WTC11 (cell line): ENCODE data around the gene DRAXIN. TPM values are rescaled to one million over a fixed set of nuclear protein-coding genes. Genes with fewer than 3 reads are reported as not detected.

Experiments used
- CREM ChIP-seq: sonication (generic); formaldehyde crosslinking; IDR thresholded peaks from 2 replicates; pipeline ENCODE4 v1.8.1; 2022; ENCODE audit warnings: mild to moderate bottlenecking, missing genetic modification reagents, moderate library complexity
- EMX1 ChIP-seq: fragments of 250-450 bp; sonication (Bioruptor Pico); IDR thresholded peaks from 2 replicates; pipeline ENCODE4 v1.8.0; 2021; ENCODE audit warnings: mild to moderate bottlenecking
- JUN ChIP-seq: sonication (generic); formaldehyde crosslinking; IDR thresholded peaks from 2 replicates; pipeline ENCODE4 v1.8.0; 2023; ENCODE audit warnings: mild to moderate bottlenecking, missing genetic modification reagents
- NR2C2 ChIP-seq: sonication (generic); formaldehyde crosslinking; IDR thresholded peaks from 2 replicates; pipeline ENCODE4 v1.8.0; 2022; ENCODE audit warnings: mild to moderate bottlenecking, missing genetic modification reagents
- OVOL2 ChIP-seq: fragments of 250-450 bp; sonication (Bioruptor Pico); IDR thresholded peaks from 2 replicates; pipeline ENCODE4 v1.9.0; 2021; ENCODE audit warnings: mild to moderate bottlenecking, borderline replicate concordance
- PRRX2 ChIP-seq: fragments of 250-450 bp; sonication (Bioruptor Pico); IDR thresholded peaks from 2 replicates; pipeline ENCODE4 v1.8.0; 2021; ENCODE audit warnings: mild to moderate bottlenecking
- SMAD3 ChIP-seq: sonication (generic); formaldehyde crosslinking; IDR thresholded peaks from 2 replicates; pipeline ENCODE4 v1.8.0; 2022; ENCODE audit warnings: missing genetic modification reagents, mild to moderate bottlenecking, borderline replicate concordance
- TCF7 ChIP-seq: sonication (generic); formaldehyde crosslinking; IDR thresholded peaks from 2 replicates; pipeline ENCODE4 v1.8.0; 2022; ENCODE audit warnings: mild to moderate bottlenecking, low read depth, missing genetic modification reagents, moderate library complexity
- TEAD1 ChIP-seq: sonication (generic); formaldehyde crosslinking; IDR thresholded peaks from 2 replicates; pipeline ENCODE4 v1.8.0; 2022; ENCODE audit warnings: mild to moderate bottlenecking, missing genetic modification reagents
- ZNF396 ChIP-seq: fragments of 250-450 bp; sonication (Bioruptor Pico); IDR thresholded peaks from 2 replicates; pipeline ENCODE4 v1.8.0; 2021; ENCODE audit warnings: mild to moderate bottlenecking, moderate library complexity, borderline replicate concordance
- total RNA-seq: library from RNA; stranded (reverse); gene quantifications from 3 replicates; pipeline ENCODE4 v1.2.3, GENCODE V29; 2021
- TF ChIP-seq, protein P1 (sequence below): sonication (generic); formaldehyde crosslinking; conservative IDR thresholded peaks from 2 replicates; pipeline ENCODE4 v1.8.1; 2022; ENCODE audit warnings: mild to moderate bottlenecking, missing genetic modification reagents
- TF ChIP-seq, protein P2 (sequence below): sonication (generic); formaldehyde crosslinking; IDR thresholded peaks from 2 replicates; pipeline ENCODE4 v1.8.0; 2022; ENCODE audit warnings: mild to moderate bottlenecking, missing genetic modification reagents
- TF ChIP-seq, protein P3 (sequence below): sonication (generic); formaldehyde crosslinking; IDR thresholded peaks from 2 replicates; pipeline ENCODE4 v1.8.1; 2022; ENCODE audit warnings: missing genetic modification reagents, borderline replicate concordance
- TF ChIP-seq, protein P4 (sequence below): sonication (generic); formaldehyde crosslinking; IDR thresholded peaks from 2 replicates; pipeline ENCODE4 v1.8.1; 2023; ENCODE audit warnings: mild to moderate bottlenecking, moderate library complexity, missing genetic modification reagents
- TF ChIP-seq, protein P5 (sequence below): sonication (generic); formaldehyde crosslinking; IDR thresholded peaks from 2 replicates; pipeline ENCODE4 v1.8.1; 2023; ENCODE audit warnings: mild to moderate bottlenecking, missing genetic modification reagents
- TF ChIP-seq, protein P6 (sequence below): sonication (generic); formaldehyde crosslinking; IDR thresholded peaks from 2 replicates; pipeline ENCODE4 v1.8.1; 2023; ENCODE audit warnings: mild to moderate bottlenecking, missing genetic modification reagents, moderate library complexity
- TF ChIP-seq, protein P7 (sequence below): sonication (generic); formaldehyde crosslinking; IDR thresholded peaks from 2 replicates; pipeline ENCODE4 v1.8.0; 2023; ENCODE audit warnings: missing genetic modification reagents, mild to moderate bottlenecking, borderline replicate concordance
- TF ChIP-seq, protein P8 (sequence below): sonication (generic); formaldehyde crosslinking; conservative IDR thresholded peaks from 2 replicates; pipeline ENCODE4 v1.8.1; 2023; ENCODE audit warnings: mild to moderate bottlenecking, low read depth, missing genetic modification reagents, moderate library complexity
- TF ChIP-seq, protein P9 (sequence below): fragments of 250-450 bp; sonication (Bioruptor Pico); IDR thresholded peaks from 2 replicates; pipeline ENCODE4 v2.1.2; 2022; ENCODE audit warnings: mild to moderate bottlenecking, moderate library complexity

The DRAXIN gene
- total RNA-seq, 1 experiment from 2014 or later: 12.0 TPM

DNA sequence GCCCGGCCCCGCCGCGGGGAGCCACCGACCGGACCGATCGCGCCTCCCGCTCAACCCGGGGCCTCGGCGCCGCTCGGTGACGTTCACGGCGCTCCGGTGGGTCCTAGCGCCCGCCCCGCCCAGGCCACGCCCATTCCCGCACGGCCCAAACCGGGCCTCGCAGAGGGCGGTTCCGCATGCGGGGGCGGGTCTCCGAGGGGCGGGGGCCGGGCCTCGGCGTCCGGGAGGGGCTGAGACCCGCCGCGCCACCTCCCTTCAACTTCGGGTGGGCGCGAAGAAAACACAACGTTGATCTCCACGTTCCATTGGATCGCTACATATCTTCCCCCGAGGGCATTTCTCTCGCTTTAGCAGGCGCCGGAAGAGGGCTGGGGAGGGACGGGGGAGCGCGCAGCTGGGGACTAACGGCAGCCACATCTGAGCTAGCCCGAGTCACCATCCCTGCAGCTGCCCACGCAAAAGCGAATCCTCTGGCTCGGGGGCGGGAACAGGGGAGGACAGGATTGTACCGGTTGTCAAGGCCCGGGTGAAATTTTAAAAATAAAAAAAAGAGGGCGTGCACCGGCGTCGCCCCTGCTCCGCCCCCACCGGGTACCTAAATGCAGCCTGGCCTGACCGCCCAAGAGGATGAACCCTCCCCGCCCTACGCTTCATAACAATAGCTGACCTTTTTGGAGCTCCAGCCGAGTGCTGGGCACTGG lies 10.3 kb upstream of the DRAXIN start, which contains the start of gene MAD2L2 (continued):
- TF ChIP-seq, protein P1, sequence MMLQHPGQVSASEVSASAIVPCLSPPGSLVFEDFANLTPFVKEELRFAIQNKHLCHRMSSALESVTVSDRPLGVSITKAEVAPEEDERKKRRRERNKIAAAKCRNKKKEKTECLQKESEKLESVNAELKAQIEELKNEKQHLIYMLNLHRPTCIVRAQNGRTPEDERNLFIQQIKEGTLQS (CRISPR knock-in tag): no peak
- TF ChIP-seq, protein P2, sequence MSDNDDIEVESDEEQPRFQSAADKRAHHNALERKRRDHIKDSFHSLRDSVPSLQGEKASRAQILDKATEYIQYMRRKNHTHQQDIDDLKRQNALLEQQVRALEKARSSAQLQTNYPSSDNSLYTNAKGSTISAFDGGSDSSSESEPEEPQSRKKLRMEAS (CRISPR knock-in tag): no peak; the same call in 1 of the 2 replicates
- TF ChIP-seq SMAD3 (CRISPR knock-in tag): no peak
- no peak for TF ChIP-seq ZNF396 (CRISPR knock-in tag)
- TF ChIP-seq, protein P3, sequence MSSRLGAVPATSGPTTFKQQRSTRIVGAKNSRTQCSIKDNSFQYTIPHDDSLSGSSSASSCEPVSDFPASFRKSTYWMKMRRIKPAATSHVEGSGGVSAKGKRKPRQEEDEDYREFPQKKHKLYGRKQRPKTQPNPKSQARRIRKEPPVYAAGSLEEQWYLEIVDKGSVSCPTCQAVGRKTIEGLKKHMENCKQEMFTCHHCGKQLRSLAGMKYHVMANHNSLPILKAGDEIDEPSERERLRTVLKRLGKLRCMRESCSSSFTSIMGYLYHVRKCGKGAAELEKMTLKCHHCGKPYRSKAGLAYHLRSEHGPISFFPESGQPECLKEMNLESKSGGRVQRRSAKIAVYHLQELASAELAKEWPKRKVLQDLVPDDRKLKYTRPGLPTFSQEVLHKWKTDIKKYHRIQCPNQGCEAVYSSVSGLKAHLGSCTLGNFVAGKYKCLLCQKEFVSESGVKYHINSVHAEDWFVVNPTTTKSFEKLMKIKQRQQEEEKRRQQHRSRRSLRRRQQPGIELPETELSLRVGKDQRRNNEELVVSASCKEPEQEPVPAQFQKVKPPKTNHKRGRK (CRISPR knock-in tag): no peak
- TF ChIP-seq JUN (CRISPR knock-in tag): no peak
- TF ChIP-seq, protein P4, sequence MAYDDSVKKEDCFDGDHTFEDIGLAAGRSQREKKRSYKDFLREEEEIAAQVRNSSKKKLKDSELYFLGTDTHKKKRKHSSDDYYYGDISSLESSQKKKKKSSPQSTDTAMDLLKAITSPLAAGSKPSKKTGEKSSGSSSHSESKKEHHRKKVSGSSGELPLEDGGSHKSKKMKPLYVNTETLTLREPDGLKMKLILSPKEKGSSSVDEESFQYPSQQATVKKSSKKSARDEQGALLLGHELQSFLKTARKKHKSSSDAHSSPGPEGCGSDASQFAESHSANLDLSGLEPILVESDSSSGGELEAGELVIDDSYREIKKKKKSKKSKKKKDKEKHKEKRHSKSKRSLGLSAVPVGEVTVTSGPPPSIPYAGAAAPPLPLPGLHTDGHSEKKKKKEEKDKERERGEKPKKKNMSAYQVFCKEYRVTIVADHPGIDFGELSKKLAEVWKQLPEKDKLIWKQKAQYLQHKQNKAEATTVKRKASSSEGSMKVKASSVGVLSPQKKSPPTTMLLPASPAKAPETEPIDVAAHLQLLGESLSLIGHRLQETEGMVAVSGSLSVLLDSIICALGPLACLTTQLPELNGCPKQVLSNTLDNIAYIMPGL (CRISPR knock-in tag): no peak; the same call in 1 of the 2 replicates
- TF ChIP-seq EMX1 (CRISPR knock-in tag): peak; percentile 49; the same call in 1 of the 2 replicates
- no peak for TF ChIP-seq TCF7
- TF ChIP-seq, protein P5, sequence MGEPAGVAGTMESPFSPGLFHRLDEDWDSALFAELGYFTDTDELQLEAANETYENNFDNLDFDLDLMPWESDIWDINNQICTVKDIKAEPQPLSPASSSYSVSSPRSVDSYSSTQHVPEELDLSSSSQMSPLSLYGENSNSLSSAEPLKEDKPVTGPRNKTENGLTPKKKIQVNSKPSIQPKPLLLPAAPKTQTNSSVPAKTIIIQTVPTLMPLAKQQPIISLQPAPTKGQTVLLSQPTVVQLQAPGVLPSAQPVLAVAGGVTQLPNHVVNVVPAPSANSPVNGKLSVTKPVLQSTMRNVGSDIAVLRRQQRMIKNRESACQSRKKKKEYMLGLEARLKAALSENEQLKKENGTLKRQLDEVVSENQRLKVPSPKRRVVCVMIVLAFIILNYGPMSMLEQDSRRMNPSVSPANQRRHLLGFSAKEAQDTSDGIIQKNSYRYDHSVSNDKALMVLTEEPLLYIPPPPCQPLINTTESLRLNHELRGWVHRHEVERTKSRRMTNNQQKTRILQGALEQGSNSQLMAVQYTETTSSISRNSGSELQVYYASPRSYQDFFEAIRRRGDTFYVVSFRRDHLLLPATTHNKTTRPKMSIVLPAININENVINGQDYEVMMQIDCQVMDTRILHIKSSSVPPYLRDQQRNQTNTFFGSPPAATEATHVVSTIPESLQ: no peak
- TF ChIP-seq PRRX2 (CRISPR knock-in tag): no peak
- TF ChIP-seq, protein P6, sequence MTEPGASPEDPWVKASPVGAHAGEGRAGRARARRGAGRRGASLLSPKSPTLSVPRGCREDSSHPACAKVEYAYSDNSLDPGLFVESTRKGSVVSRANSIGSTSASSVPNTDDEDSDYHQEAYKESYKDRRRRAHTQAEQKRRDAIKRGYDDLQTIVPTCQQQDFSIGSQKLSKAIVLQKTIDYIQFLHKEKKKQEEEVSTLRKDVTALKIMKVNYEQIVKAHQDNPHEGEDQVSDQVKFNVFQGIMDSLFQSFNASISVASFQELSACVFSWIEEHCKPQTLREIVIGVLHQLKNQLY (CRISPR knock-in tag): no peak
- TF ChIP-seq NR2C2 (CRISPR knock-in tag): no peak
- TF ChIP-seq, protein P7, sequence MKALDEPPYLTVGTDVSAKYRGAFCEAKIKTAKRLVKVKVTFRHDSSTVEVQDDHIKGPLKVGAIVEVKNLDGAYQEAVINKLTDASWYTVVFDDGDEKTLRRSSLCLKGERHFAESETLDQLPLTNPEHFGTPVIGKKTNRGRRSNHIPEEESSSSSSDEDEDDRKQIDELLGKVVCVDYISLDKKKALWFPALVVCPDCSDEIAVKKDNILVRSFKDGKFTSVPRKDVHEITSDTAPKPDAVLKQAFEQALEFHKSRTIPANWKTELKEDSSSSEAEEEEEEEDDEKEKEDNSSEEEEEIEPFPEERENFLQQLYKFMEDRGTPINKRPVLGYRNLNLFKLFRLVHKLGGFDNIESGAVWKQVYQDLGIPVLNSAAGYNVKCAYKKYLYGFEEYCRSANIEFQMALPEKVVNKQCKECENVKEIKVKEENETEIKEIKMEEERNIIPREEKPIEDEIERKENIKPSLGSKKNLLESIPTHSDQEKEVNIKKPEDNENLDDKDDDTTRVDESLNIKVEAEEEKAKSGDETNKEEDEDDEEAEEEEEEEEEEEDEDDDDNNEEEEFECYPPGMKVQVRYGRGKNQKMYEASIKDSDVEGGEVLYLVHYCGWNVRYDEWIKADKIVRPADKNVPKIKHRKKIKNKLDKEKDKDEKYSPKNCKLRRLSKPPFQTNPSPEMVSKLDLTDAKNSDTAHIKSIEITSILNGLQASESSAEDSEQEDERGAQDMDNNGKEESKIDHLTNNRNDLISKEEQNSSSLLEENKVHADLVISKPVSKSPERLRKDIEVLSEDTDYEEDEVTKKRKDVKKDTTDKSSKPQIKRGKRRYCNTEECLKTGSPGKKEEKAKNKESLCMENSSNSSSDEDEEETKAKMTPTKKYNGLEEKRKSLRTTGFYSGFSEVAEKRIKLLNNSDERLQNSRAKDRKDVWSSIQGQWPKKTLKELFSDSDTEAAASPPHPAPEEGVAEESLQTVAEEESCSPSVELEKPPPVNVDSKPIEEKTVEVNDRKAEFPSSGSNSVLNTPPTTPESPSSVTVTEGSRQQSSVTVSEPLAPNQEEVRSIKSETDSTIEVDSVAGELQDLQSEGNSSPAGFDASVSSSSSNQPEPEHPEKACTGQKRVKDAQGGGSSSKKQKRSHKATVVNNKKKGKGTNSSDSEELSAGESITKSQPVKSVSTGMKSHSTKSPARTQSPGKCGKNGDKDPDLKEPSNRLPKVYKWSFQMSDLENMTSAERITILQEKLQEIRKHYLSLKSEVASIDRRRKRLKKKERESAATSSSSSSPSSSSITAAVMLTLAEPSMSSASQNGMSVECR (CRISPR knock-in tag): no peak
- TF ChIP-seq, protein P8, sequence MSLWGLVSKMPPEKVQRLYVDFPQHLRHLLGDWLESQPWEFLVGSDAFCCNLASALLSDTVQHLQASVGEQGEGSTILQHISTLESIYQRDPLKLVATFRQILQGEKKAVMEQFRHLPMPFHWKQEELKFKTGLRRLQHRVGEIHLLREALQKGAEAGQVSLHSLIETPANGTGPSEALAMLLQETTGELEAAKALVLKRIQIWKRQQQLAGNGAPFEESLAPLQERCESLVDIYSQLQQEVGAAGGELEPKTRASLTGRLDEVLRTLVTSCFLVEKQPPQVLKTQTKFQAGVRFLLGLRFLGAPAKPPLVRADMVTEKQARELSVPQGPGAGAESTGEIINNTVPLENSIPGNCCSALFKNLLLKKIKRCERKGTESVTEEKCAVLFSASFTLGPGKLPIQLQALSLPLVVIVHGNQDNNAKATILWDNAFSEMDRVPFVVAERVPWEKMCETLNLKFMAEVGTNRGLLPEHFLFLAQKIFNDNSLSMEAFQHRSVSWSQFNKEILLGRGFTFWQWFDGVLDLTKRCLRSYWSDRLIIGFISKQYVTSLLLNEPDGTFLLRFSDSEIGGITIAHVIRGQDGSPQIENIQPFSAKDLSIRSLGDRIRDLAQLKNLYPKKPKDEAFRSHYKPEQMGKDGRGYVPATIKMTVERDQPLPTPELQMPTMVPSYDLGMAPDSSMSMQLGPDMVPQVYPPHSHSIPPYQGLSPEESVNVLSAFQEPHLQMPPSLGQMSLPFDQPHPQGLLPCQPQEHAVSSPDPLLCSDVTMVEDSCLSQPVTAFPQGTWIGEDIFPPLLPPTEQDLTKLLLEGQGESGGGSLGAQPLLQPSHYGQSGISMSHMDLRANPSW (CRISPR knock-in tag): no peak
- no peak for TF ChIP-seq TEAD1 (CRISPR knock-in tag)
- TF ChIP-seq, protein P9, sequence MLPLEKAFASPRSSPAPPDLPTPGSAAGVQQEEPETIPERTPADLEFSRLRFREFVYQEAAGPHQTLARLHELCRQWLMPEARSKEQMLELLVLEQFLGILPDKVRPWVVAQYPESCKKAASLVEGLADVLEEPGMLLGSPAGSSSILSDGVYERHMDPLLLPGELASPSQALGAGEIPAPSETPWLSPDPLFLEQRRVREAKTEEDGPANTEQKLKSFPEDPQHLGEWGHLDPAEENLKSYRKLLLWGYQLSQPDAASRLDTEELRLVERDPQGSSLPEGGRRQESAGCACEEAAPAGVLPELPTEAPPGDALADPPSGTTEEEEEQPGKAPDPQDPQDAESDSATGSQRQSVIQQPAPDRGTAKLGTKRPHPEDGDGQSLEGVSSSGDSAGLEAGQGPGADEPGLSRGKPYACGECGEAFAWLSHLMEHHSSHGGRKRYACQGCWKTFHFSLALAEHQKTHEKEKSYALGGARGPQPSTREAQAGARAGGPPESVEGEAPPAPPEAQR (CRISPR knock-in tag): no peak
- TF ChIP-seq OVOL2: no peak
- peak; percentile 88; the same call in 1 of the 2 replicates for TF ChIP-seq CREM (CRISPR knock-in tag)
